ENCODE measurements around the gene NDRG3. TPM values are rescaled to one million over a fixed set of nuclear protein-coding genes. Genes with fewer than 3 reads are reported as not detected.
A peak's percentile ranks its signal among the peaks of the same experiment; 100 is the strongest.

Gene NDRG3
- total RNA-seq, 1 experiment from 2014 or later = 23.6 TPM

GRCh38 chr20:36779656-36780025, 33.8 kb upstream of the NDRG3 start:
- Histone ChIP-seq H4K91ac (ENCODE audit: insufficient read length, low read depth, low read length) (no peak overlapping the region), H2BK20ac (ENCODE audit: low read depth, low read length, poor library complexity, severe bottlenecking) (no peak overlapping the region), H3K9ac (ENCODE audit: extremely low read depth, insufficient read length, low read length) (no peak overlapping the region), H2AFZ (ENCODE audit: low read length) (no peak overlapping the region), H2BK5ac (ENCODE audit: insufficient read length, low read length) (no peak overlapping the region), H3K23ac (ENCODE audit: insufficient read length, low read depth, low read length) (no peak overlapping the region), H4K8ac (replicated peaks; ENCODE audit: insufficient read length, low read depth, low read length) (no peak overlapping the region), H3K79me1 (ENCODE audit: insufficient read depth, low read depth, low read length, poor library complexity, severe bottlenecking) (no peaks in the 10 kb centered on the region), H2BK12ac (ENCODE audit: insufficient read length, low read depth, low read length) (no peak overlapping the region), H3K18ac (ENCODE audit: insufficient read length, low read depth, low read length) (no peak overlapping the region), H2BK120ac (ENCODE audit: low read depth, low read length, poor library complexity, severe bottlenecking) (no peak overlapping the region), H3K23me2 (ENCODE audit: insufficient read length, low read depth, low read length, poor library complexity, severe bottlenecking) (no peaks in the 10 kb centered on the region), H3K4ac (ENCODE audit: low read depth, low read length) (no peak overlapping the region), H2AK5ac (ENCODE audit: insufficient read length, low read length) (no peak overlapping the region), H2BK15ac (ENCODE audit: low read depth, low read length) (no peak overlapping the region), H3K4me1 (ENCODE audit: insufficient read depth, low read length) (no peaks in the 10 kb centered on the region), H3K79me2 (ENCODE audit: insufficient read depth, low read length) (no peaks in the 10 kb centered on the region), H3T11ph (ENCODE audit: low read length) (no peak overlapping the region), H4K20me1 (ENCODE audit: control insufficient read depth, insufficient read depth, insufficient read length) (peaks cover 2% of the 10 kb centered on the region), H3K27ac (ENCODE audit: insufficient read length, low read depth, low read length) (no peak overlapping the region), H4K5ac (ENCODE audit: insufficient read length, low read depth, low read length) (no peak overlapping the region), H3K27me3 (ENCODE audit: insufficient read depth, low read length) (no peaks in the 10 kb centered on the region), H3K9me3 (ENCODE audit: control insufficient read depth, low read depth, low read length) (no peaks in the 10 kb centered on the region), H3K4me2 (ENCODE audit: insufficient read depth, insufficient read length, low read length) (no peak overlapping the region), H3K56ac (ENCODE audit: insufficient read length, low read depth, low read length) (no peak overlapping the region), H3K14ac (ENCODE audit: insufficient read depth, low read length) (no peak overlapping the region; the same call in 1 of the 2 replicates)
- Mint-ChIP-seq H3K27me3 (ENCODE audit: low read depth) (peaks cover 1% of the 10 kb centered on the region), H3K36me3 (ENCODE audit: insufficient read depth in 1 of 3, low read depth in 3 of 3) (peaks cover 13 to 21% (median 19%) of the 10 kb centered on the region in 3 experiments), H3K9me3 (no peaks in the 10 kb centered on the region), H3K4me3 (no peak overlapping the region; a peak in 1 of 5 replicates), H3K27ac (peak overlapping the region in 2 of 3 experiments; percentile 4 to 32; a peak in 4 of 7 replicates), H3K4me1 (peaks cover 34 to 39% of the 10 kb centered on the region in 2 experiments)
- TF ChIP-seq CTCF (conservative IDR thresholded peaks at IDR 0.05) = no peak
- no CpG with 5 or more reads among the region's 6 CpGs for WGBS (ENCODE audit: extremely low coverage, insufficient read length, low lambda C conversion rate)
- DNase-seq = peak; percentile 46
